NK-92 treated with Interleukin-12 subunit alpha and Interleukin-12 subunit beta, amount 100 ng/mL, for 24 hours (cell line): ENCODE measurements around the gene RAP2A.

Experiments
- DNase-seq: peaks from one replicate; lab custom pipeline; 2025; lab: John Stamatoyannopoulos, UW

The RAP2A gene

DNA sequence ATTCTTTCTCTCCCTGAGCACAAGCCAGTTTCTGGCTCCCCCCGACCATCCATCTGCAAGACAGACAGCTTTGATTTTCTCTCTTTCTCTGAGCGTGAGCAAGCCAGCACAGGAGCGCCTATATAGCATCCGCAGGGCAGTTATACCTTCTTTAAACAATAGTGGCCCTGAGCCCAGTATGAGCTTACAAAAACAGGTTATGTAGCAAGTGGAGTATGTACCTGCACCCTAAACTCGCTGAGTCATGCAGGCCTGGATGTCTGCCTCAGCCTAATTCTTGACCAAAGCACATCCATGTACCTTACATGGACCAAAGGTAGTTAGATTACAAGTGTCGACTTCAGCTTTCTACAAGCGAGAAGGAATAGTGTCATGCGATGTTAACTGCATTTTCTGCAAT is 61.7 kb downstream of the RAP2A start:
- no peak for DNase-seq

DNA sequence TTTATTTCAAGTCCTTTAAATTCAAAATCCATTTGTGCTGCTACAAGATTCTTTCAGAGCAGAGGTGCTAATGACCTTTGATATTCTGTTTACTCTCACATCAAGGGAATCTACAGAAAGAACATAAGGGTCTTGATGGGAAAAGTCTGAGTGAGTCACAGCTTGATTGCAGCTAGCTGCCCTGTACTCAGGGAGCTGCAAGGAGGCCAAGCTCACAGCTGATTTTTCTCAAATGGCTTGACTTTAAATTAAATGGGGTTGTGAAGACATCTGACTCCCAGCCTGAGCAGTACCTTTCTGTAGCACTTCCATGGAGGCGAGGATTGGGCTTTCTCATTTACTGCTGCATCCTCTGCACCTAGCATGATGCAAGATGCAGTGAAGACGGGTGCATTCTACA is 62.5 kb downstream of the RAP2A start:
- DNase-seq: no peak

DNA sequence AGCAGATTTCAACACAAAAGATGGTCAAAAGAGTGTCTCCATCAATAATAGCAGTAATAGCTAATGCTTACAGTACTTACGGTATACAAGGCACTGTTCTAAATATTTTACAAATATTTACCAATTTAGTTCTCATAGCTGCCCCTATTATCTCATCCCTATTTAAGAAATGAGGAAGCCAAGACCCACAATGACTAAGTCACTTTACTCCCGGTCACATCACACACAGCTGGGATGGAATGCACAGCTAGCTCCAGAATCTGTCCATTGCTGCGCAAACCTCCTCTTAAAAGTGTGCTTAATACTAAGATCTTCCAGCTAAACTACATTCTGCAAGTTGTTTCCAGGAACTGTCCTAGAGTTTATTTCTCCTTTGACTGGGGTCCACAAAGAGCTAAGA is 63.4 kb downstream of the RAP2A start:
- no peak for DNase-seq

DNA sequence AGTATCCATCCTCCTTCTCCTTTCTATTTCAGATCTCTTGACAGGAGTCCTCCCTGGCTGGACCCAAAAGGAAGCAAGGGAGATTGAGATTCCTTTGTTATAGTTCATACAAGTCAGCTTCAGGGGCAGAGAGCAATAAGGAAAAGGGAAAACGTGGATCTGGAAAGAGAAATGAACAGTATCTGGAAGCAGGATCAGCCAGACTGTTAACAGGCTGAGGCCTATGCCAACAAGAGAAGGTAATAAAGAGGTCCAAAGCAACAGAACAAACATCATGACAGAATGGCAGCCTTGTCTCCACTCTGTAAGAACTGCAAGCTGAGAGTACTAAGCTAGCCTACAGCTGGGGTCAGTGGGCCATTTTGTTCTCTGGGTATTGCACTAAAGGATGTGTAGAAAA is 64.5 kb downstream of the RAP2A start:
- no peak for DNase-seq

DNA sequence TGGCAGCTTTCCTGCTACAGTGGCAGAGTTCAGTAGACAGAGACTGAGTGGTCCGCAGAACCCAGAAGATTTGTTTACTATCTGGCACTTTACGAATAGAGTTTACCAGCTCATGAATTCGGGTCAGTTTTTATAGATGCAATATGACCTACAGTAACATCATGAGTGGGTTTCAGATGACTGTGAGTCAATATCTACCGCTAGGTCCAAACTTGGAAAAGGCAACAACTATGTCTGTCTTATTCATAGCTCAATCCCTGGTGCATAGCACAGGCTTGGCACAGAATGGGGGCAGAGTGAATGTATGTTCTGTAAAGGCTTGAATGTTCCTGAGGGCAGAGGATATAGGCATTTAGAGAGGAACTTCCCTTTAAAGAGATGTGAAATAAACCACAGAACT is 65.2 kb downstream of the RAP2A start:
- no peak for DNase-seq

DNA sequence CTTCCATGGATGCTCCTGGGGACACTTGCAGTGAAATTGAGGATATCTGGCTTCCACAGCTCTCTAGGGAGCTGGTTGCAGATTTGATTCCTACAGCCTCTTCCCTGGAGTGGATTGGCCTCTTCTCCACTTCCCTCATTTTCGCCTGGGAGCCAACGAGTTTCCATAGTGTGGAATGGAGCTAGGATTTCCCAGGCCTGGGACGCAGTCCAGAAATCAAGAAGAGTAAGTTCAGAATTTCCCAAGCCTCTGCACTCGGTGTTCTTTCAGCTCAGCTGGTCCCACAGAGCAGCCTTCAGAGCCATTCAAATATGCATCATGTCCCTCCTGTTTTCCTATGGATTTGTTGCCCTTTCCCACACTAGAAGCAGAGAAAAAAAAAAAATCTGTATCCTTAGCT is 68.2 kb downstream of the RAP2A start:
- DNase-seq: no peak

DNA sequence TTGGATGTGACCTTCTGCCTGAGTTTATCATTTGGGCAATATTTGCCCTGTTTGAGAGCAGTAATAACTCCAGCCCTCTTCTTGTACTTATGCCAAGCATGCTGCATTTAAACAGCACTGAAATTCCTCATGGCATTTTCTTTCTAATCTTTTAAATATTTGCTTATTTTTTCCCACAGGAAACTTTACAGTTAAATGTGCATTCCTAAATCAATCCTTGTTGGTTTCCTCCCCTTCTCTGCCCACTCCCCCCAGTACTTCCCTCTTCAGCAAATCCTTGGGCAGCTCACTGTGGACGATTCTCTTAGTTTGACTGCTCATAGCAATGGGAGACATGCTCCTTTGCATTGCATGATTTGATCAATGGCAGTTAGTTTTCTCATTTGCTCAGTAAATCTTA is 68.7 kb downstream of the RAP2A start:
- no peak for DNase-seq

DNA sequence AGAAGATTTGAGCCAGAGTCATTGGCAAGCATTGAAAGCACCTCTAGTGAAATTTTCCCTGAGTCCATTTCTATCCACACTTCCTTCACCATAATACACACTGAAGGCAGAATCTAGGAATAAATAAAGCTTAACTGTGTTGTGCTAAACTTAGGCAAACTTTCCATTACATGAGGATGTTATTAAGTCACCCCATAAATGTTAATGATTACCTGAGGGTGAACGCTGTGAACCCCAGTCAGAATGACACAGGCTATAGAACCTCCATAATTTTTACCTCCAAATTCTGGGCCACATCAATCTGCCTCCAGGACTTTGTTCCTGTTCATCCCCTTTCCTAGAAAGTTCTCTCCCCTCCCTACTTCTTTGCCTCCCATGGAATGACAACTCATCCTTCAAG is 71.0 kb downstream of the RAP2A start:
- DNase-seq: no peak

DNA sequence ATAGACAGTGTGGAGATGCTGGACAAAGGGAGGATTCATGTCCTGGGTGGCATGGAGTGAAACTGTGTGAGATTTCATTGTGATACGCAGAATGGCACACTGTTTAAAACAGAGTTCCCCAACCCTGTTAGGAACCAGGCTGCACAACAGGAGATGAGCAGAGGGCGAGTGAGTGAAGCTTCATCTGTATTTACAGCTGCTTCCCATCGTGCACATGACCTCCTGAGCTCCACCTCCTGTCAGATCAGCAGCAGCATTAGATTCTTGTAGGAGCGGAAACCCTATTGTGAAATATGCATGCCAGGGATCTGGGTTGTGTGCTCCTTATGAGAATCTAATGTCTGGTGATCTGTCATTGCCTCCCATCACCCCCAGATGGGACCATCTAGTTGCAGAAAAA is 72.5 kb downstream of the RAP2A start:
- no peak for DNase-seq

DNA sequence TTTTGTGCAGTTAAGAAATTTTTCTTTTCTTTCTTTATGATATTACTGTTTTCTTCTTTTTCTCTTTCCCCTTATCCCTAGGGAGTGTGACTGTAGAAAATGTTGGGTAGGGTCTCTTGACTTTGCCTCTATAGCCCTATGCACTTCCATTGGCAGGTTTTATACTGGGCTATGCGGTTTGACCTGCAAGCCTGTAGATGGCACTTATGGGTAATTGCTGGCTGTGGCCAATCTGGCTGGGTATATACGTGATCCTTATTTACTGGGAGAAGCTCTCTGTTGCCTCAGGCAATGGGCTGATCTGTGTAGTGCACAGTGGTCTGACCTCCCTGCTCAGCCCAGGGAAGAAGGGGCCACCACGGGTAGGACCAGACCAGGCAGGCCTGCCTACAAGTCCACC is 78.8 kb downstream of the RAP2A start:
- no peak for DNase-seq

DNA sequence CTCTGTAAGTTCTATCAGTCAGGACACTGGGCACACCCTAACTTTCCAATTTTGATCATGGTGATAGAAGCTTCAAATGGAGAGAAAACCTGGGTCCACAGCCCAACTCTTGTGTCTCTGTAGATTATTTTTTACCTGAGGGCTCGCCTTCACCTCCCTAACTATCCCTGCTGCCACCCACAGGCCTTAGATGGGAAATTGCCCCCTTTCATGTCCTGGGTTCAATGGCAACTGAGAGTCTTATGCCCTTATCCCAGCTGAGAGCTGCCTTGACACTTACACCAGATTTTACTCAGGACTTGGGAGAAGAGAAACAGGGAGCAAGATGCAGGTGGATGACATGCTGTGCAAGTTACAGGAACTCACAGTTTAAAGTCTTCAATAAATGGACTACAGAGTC is 81.7 kb downstream of the RAP2A start:
- no peak for DNase-seq

DNA sequence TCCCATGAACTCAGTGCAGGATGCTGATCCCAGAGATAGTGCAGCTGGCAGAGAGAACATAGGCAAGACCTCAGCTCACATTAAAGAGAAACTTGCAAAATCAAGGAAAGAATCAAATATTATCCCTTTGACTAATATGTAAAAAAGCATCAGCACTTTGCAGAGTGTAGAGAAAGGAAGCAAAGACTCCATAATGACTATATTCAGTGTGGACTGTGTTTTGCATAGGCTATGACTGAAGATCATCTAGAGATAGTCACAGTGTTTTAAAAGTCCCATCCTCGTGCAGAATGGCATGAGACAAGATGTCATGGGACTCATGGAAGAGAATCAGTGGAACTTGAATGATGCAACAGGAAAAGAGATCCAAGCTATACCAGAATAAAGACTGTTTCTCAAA is 84.0 kb downstream of the RAP2A start:
- DNase-seq: no peak
